Calu3 (cell line): Measurements from ENCODE around the gene LY6G5B. TPM values are rescaled to one million over a fixed set of nuclear protein-coding genes. Genes with fewer than 3 reads are reported as not detected.

Experiments used
- BruUV-seq: library from RNA; stranded (reverse); fragments of 400-500 nt; replicated peaks from 2 replicates; lab custom pipeline; 2021; lab: Mats Ljungman, UMichigan
- CTCF ChIA-PET: fragments of 300-600 bp; sonication (Branson Sonifier 250); formaldehyde crosslinking; loops from one replicate; lab custom pipeline; 2022; ENCODE audit warnings: antibody characterized with exemption; lab: Charles Lee
- DNase-seq: peaks from one replicate; pipeline ENCODE4 v3.0.0; 2022
- H3K27ac Mint-ChIP-seq: one replicate; pipeline ENCODE4 v1.8.0; 2022; ENCODE audit warnings: mixed read lengths; ENCODE audit not compliant: unreplicated experiment
- H3K27me3 Mint-ChIP-seq: one replicate; pipeline ENCODE4 v1.8.0; 2022; ENCODE audit warnings: mixed read lengths; ENCODE audit not compliant: unreplicated experiment
- H3K36me3 Mint-ChIP-seq: one replicate; pipeline ENCODE4 v1.8.0; 2022; ENCODE audit warnings: mild to moderate bottlenecking, moderate library complexity, mixed read lengths; ENCODE audit not compliant: insufficient read depth, unreplicated experiment
- H3K4me1 Mint-ChIP-seq: one replicate; pipeline ENCODE4 v1.8.0; 2022; ENCODE audit warnings: mild to moderate bottlenecking, low read depth, mixed read lengths; ENCODE audit not compliant: unreplicated experiment
- H3K4me3 Mint-ChIP-seq: one replicate; pipeline ENCODE4 v1.8.0; 2022; ENCODE audit warnings: mild to moderate bottlenecking, low read depth, moderate library complexity, mixed read lengths; ENCODE audit not compliant: unreplicated experiment
- H3K9me3 Mint-ChIP-seq: one replicate; pipeline ENCODE4 v1.8.0; 2022; ENCODE audit warnings: low read depth, mixed read lengths; ENCODE audit not compliant: unreplicated experiment
- intact Hi-C: fragments of 100-400 bp; cut with micrococcal nuclease; formaldehyde crosslinking; loops from one replicate; pipeline ENCODE4 v1.10.0; 2022; ENCODE audit not compliant: unreplicated experiment
- total RNA-seq: library from RNA; stranded (reverse); gene quantifications from 2 replicates; pipeline ENCODE4 v1.2.3, GENCODE V29; 2022
- TF ChIP-seq, protein P1 (sequence below): fragments of 200-600 bp; IDR thresholded peaks from one replicate; pipeline ENCODE4 v1.8.0; 2022; ENCODE audit warnings: antibody characterized with exemption; ENCODE audit not compliant: unreplicated experiment

Gene LY6G5B
- total RNA-seq, 1 experiment from 2014 or later = 44.6 TPM

DNA sequence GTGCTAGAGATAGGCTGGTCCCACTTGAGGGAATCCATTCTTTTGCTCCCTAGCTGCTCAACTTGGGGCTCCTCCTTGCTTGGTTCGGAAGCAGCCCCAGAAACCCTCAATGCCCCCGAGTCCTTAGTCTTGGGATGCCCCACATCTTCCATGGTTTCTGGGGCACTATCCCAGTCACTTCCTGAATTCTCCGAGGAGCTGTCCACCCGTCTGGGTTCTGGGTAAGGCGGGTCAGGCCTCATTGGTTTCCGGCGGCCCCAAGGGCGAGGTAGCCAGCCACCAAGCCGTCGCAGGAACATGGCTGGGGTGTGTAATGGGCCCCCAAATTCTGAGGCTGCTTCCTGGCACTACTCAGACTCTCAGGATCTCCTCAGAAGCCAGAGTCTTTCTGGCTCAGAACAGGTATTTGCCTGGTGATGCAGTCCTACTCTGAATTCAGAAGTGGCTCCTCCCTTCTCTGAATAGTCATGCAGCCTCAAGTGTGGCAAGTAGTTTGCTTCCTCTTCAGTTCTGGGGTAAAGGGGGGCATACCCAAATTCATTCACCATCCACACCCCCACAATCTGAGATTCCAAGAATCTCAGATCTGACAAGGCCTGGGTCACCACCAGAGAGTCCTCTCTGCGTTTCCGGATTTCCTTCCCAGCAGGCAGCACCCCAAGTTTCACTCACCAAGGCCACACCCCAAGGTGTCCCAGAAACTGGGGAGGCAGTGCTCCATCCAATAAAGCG lies 10.0 kb upstream of the LY6G5B start:
- Mint-ChIP-seq H3K36me3 (peaks cover 86% of the 10 kb centered on the region), H3K4me1 (peaks cover 72% of the 10 kb centered on the region), H3K27ac (peak overlapping the region; percentile 87), H3K9me3 (no peaks in the 10 kb centered on the region), H3K4me3 (peak overlapping the region; percentile 82), H3K27me3 (no peaks in the 10 kb centered on the region)
- TF ChIP-seq, protein P1, sequence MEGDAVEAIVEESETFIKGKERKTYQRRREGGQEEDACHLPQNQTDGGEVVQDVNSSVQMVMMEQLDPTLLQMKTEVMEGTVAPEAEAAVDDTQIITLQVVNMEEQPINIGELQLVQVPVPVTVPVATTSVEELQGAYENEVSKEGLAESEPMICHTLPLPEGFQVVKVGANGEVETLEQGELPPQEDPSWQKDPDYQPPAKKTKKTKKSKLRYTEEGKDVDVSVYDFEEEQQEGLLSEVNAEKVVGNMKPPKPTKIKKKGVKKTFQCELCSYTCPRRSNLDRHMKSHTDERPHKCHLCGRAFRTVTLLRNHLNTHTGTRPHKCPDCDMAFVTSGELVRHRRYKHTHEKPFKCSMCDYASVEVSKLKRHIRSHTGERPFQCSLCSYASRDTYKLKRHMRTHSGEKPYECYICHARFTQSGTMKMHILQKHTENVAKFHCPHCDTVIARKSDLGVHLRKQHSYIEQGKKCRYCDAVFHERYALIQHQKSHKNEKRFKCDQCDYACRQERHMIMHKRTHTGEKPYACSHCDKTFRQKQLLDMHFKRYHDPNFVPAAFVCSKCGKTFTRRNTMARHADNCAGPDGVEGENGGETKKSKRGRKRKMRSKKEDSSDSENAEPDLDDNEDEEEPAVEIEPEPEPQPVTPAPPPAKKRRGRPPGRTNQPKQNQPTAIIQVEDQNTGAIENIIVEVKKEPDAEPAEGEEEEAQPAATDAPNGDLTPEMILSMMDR = no peak
- intact Hi-C loops = loop anchor here (1.0 kb wide), 1 partner anchor 8 kb away; the partner anchor contains the start of gene BAG6
- no peak for DNase-seq
- CTCF ChIA-PET = interaction anchor here (0.9 to 1.5 kb wide), 5 partner anchors 8 to 215 kb away, joined by 3 to 10 read pairs (median 4); partner anchors contain the start of genes BAG6 and DDX39B
- BruUV-seq = TSS peak; percentile 29

DNA sequence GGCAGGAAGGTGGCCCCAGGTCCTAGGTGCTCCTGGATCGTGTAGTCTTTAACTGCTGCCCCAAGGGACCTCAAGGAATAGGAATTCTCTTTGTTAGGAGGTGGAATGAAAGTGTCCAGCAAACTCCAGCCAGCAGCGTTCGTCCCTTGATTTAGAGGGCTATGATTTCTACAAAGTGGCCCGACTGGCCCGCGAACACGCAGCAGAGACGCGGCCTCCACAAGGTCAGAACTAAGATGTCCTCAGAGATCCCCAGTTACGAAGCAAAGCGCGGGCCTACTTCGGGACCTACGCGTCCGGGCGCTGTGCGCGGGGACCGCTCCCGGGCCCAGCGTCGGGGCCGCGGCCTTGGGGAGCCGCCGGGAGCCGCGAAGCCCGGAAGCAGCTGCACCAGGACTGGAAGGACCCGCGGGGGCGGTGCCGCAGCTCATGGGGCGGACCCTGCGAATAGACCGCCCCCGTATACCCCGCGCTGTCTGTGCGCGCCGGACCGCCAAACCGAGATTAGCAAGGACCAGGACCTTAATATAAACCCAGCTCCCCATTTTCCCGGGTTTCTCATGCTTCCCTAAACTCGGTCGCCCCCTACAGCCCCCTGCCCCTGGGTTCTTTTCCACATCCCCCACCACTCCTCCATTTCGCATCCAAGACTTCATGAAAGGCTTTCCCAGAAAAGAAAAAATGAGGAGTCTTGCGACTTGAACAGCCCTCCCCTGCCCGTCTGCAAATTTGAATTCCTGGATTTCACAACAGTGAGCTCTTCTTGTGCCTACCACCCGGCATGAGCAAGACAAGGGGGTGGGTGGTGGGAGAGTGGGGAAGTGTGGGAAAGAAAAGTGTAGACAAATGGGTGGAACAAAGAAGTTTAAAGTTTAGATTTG lies 9.2 kb upstream of the LY6G5B start, which contains the start of gene C6orf47:
Gene C6orf47 (minus strand): TSS at position 398 of the 881 bp plus-strand sequence. CDS start 831 bp downstream, outside the sequence.
- H3K27ac Mint-ChIP-seq = peak within 1 kb of the TSS; percentile 87
- H3K4me3 Mint-ChIP-seq = peak within 1 kb of the TSS; percentile 82
- BruUV-seq = no TSS peak
- TF ChIP-seq, protein P1 = no peak
- CTCF ChIA-PET = interaction anchor here (0.6 to 1.5 kb wide), 11 partner anchors 9 to 268 kb away, joined by 3 to 10 read pairs (median 3); partner anchors contain the start of genes BAG6 and DDX39B
- H3K9me3 Mint-ChIP-seq = no peaks in the 10 kb centered on the region
- intact Hi-C loops = loop anchor here (1.0 kb wide), 1 partner anchor 8 kb away; the partner anchor contains the start of gene BAG6
- H3K27me3 Mint-ChIP-seq = no peaks in the 10 kb centered on the region
- H3K4me1 Mint-ChIP-seq = peaks cover 69% of the 10 kb centered on the region
- H3K36me3 Mint-ChIP-seq = peaks cover 91% of the 10 kb centered on the region
- peak; percentile 96 for DNase-seq

DNA sequence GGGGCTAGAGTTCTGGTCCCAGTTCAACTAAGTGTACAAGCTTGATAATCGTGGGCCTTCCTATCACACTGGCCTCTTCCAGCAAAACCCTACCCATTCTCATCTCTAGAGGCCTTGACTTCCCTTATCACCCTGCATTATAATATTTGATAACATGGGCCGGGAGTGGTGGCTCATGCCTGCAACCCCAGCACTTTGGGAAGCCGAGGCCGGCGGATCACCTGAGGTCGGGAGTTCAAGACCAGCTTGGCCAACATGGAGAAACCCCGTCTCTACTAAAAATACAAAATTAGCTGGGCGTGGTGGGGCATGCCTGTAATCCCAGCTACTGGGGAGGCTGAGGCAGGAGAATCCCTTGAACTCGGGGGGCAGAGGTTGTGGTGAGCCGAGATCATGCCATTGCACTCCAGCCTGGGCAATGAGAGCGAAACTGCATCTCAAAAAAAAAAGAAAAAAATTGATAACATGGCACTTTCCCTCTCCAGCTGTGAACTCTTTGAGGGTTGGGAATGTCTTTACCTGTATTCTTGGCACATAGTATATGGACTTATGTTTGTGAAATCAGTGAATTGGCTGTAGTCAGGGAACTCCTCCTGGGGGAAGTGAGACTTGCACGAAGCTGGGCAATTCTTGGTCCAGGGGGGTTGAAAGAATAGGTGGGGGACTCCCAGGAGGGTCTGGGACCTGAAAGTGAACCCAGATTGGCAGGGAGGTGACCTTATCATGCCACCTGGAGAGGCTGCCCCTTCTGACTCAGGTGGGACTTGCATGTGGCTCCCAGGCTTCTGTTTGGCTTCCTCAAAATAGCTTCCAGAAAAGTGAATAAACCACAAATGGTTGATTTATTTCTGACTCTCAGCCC lies 8.3 kb upstream of the LY6G5B start:
- H3K4me3 Mint-ChIP-seq = peak overlapping the region; percentile 82
- CTCF ChIA-PET = interaction anchor here (0.6 to 1.5 kb wide), 11 partner anchors 10 to 267 kb away, joined by 3 to 10 read pairs (median 3); partner anchors contain the start of genes BAG6 and DDX39B
- BruUV-seq = no TSS peak
- H3K36me3 Mint-ChIP-seq = peaks cover 93% of the 10 kb centered on the region
- no peaks in the 10 kb centered on the region for H3K27me3 Mint-ChIP-seq
- H3K4me1 Mint-ChIP-seq = peaks cover 60% of the 10 kb centered on the region
- H3K27ac Mint-ChIP-seq = peak overlapping the region; percentile 87
- intact Hi-C loops = no loop called here
- no peaks in the 10 kb centered on the region for H3K9me3 Mint-ChIP-seq
- no peak for DNase-seq
- TF ChIP-seq, protein P1 = no peak
